ENCODE results near the gene PLCB1.

The PLCB1 gene

GRCh38 chr20:8918145-8918544, 786.1 kb downstream of the PLCB1 start:
- no peak for TF ChIP-seq CTCF (IDR thresholded peaks at IDR 0.05)

GRCh38 chr20:8924539-8924938, 792.5 kb downstream of the PLCB1 start:
- TF ChIP-seq CTCF (IDR thresholded peaks at IDR 0.05), result no peak

GRCh38 chr20:8930726-8931125, 798.7 kb downstream of the PLCB1 start:
- TF ChIP-seq CTCF (IDR thresholded peaks at IDR 0.05), result no peak

GRCh38 chr20:8932192-8933165, 800.4 kb downstream of the PLCB1 start:
- TF ChIP-seq CTCF (IDR thresholded peaks at IDR 0.05), result no peak

- no peak for TF ChIP-seq CTCF (IDR thresholded peaks at IDR 0.05)
Measured at GRCh38 chr20:8933381-8933807, 801.3 kb downstream of the PLCB1 start.

- no peak for TF ChIP-seq CTCF (IDR thresholded peaks at IDR 0.05)
Measured at GRCh38 chr20:8934362-8934761, 802.3 kb downstream of the PLCB1 start.

Data from LNCAP (cell line).